ENCODE results near the gene LAMA2.

Gene LAMA2

GRCh38 chr6:129346964-129347363, 464.0 kb downstream of the LAMA2 start:
- no peak overlapping the region for H3K4me3 ChIP-seq (ENCODE audit: low read depth, low read length)
- DNase-seq (ENCODE audit: low read depth): no peak
- TF ChIP-seq POLR2A (IDR thresholded peaks at IDR 0.05; ENCODE audit: extremely low read depth, insufficient read length) (no peak), MYC (IDR thresholded peaks at IDR 0.05; ENCODE audit: low read depth, low read length) (no peak), CTCF (IDR thresholded peaks at IDR 0.05; ENCODE audit: low read depth, low read length) (no peak), MAX (IDR thresholded peaks at IDR 0.05; ENCODE audit: low read depth, low read length) (no peak)

GRCh38 chr6:129350278-129350677, 467.3 kb downstream of the LAMA2 start:
- no peak for DNase-seq (ENCODE audit: low read depth)
- TF ChIP-seq CTCF (IDR thresholded peaks at IDR 0.05; ENCODE audit: low read depth, low read length) (no peak), POLR2A (IDR thresholded peaks at IDR 0.05; ENCODE audit: extremely low read depth, insufficient read length) (no peak), MAX (IDR thresholded peaks at IDR 0.05; ENCODE audit: low read depth, low read length) (no peak), MYC (IDR thresholded peaks at IDR 0.05; ENCODE audit: low read depth, low read length) (no peak)
- no peak overlapping the region for H3K4me3 ChIP-seq (ENCODE audit: low read depth, low read length)

GRCh38 chr6:129351807-129352206, 468.9 kb downstream of the LAMA2 start:
- DNase-seq (ENCODE audit: low read depth): no peak
- H3K4me3 ChIP-seq (ENCODE audit: low read depth, low read length): no peak overlapping the region
- no peak for TF ChIP-seq CTCF (IDR thresholded peaks at IDR 0.05; ENCODE audit: low read depth, low read length)
- TF ChIP-seq MAX (IDR thresholded peaks at IDR 0.05; ENCODE audit: low read depth, low read length): no peak
- TF ChIP-seq POLR2A (IDR thresholded peaks at IDR 0.05; ENCODE audit: extremely low read depth, insufficient read length): no peak
- TF ChIP-seq MYC (IDR thresholded peaks at IDR 0.05; ENCODE audit: low read depth, low read length): no peak

GRCh38 chr6:129353067-129353466, 470.1 kb downstream of the LAMA2 start:
- no peak overlapping the region for H3K4me3 ChIP-seq (ENCODE audit: low read depth, low read length)
- no peak for DNase-seq (ENCODE audit: low read depth)
- no peak for TF ChIP-seq POLR2A (IDR thresholded peaks at IDR 0.05; ENCODE audit: extremely low read depth, insufficient read length)
- no peak for TF ChIP-seq CTCF (IDR thresholded peaks at IDR 0.05; ENCODE audit: low read depth, low read length)
- no peak for TF ChIP-seq MYC (IDR thresholded peaks at IDR 0.05; ENCODE audit: low read depth, low read length)
- no peak for TF ChIP-seq MAX (IDR thresholded peaks at IDR 0.05; ENCODE audit: low read depth, low read length)

GRCh38 chr6:129356129-129356528, 473.2 kb downstream of the LAMA2 start:
- no peak for DNase-seq (ENCODE audit: low read depth)
- no peak for TF ChIP-seq MYC (IDR thresholded peaks at IDR 0.05; ENCODE audit: low read depth, low read length)
- no peak for TF ChIP-seq MAX (IDR thresholded peaks at IDR 0.05; ENCODE audit: low read depth, low read length)
- no peak for TF ChIP-seq CTCF (IDR thresholded peaks at IDR 0.05; ENCODE audit: low read depth, low read length)
- TF ChIP-seq POLR2A (IDR thresholded peaks at IDR 0.05; ENCODE audit: extremely low read depth, insufficient read length): no peak
- H3K4me3 ChIP-seq (ENCODE audit: low read depth, low read length): no peak overlapping the region

Measured in NB4 (cell line).